Fibroblast of the aortic adventitia (primary cell): ENCODE results near the gene YARS1. TPM values are rescaled to one million over a fixed set of nuclear protein-coding genes. Genes with fewer than 3 reads are reported as not detected.

ENCODE experiments used
- DNase-seq: peaks from one replicate; pipeline ENCODE4 v3.0.0-alpha.2; 2010; ENCODE audit warnings: low read depth
- H3K4me3 ChIP-seq: 2 replicates; pipeline ENCODE4 v1.5.1; 2011; ENCODE audit warnings: low read depth, mild to moderate bottlenecking, control low read depth, low read length, moderate library complexity
- CTCF ChIP-seq: IDR thresholded peaks from 2 replicates; pipeline ENCODE4 v1.5.1; 2011; ENCODE audit warnings: mild to moderate bottlenecking, low read length, control low read depth, inconsistent platforms; ENCODE audit not compliant: insufficient read depth
- total RNA-seq: library from RNA; depleted of rRNA; stranded (reverse); fragments of >200 nt; gene quantifications from 2 replicates; pipeline ENCODE4 v1.2.3, GENCODE V29; 2012; ENCODE audit warnings: low replicate concordance

YARS1 gene
- total RNA-seq, 1 donor, result 186 TPM

DNA sequence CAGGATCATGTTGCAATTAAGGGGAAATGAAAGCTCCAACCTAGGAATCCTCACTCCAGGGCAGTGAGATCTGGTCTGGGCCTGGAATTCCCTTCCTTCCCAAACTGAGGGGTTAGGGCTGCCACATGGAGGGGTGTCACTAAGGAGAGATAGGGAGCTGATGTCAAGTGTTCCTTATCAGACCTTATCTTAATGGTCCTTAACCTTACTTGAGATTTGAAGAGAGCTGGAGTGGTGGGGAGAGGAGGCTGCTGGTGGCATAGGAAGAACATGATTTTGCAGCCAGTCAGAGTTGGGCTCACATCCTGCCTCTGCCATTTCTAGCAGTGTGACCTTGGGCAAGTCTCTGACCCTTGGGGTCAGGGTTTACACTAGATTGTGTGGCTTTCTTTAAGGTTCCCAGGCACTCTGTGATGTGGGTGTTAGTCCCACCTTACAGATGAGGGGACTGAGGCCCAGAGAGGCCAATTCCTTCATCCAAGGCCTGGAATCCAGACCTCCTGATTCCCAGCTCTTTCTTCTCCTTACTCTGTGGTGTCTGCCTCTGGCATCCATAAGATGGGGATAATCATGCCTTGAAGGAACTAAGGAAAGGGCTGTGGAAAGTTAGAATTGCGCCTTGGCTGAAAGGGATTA, 58.2 kb downstream of the YARS1 start:
- no peak overlapping the region for H3K4me3 ChIP-seq
- no peak for TF ChIP-seq CTCF
- DNase-seq, result no peak

- no peak for DNase-seq
Observed at GRCh38 chr1:32758177-32758794, 58.9 kb downstream of the YARS1 start.

GRCh38 chr1:32757213-32757895, 59.8 kb downstream of the YARS1 start:
- no peak for DNase-seq
- no peak overlapping the region for H3K4me3 ChIP-seq
- TF ChIP-seq CTCF, result no peak

More at GRCh38 chr1:32758177-32758794, 58.9 kb downstream of the YARS1 start:
- no peak overlapping the region for H3K4me3 ChIP-seq
- TF ChIP-seq CTCF, result no peak

- no peak for DNase-seq
- TF ChIP-seq CTCF, result no peak
- H3K4me3 ChIP-seq, result no peak overlapping the region
Observed at GRCh38 chr1:32755810-32756159, 61.4 kb downstream of the YARS1 start.

- peak overlapping the region; percentile 22 for H3K4me3 ChIP-seq
- no peak for DNase-seq
- no peak for TF ChIP-seq CTCF
Observed at GRCh38 chr1:32755098-32755809, 61.9 kb downstream of the YARS1 start.

DNA sequence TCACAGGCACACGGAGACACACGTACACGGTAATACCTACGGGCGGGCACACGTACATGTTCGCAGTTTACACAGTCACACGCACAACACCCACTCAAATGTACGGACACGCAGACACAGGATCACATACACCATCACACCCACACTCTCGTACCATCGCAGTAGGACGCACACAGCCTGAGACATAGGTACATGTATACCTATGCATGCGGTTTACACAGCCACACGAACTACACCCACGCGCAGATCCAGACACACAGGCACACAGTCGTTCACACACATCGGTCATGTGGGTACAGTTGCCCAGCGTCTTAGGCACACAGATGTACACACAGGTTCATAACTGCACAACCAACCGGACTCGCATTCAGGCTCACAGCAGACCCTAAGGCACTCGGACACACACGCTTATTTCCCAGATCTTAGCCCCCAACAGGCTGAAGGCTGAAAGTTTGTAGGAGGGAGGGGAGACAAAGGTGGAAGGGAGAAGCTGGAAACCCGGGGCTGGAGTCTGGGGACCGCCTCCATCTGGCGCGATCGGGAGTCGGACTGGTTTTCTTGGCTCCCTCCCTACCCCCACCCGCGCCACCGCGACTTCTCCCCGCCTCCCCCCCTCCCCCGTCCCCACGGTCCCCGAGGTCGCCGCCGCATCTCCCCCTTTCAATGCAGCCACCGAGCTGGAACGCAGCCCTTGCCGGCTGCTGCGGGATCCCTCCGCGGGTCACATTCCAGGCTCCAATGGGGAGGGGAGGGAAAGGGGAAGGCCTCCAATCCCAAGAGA, 62.7 kb downstream of the YARS1 start:
- no peak for TF ChIP-seq CTCF
- DNase-seq, result no peak
- peak overlapping the region; percentile 71 for H3K4me3 ChIP-seq
